Measurements from ENCODE around the gene KAT2B.
"Not testable (repeated sequence)": the region's sequence is repeated elsewhere in the genome, so short reads cannot be mapped to it uniquely, and the experiment has no call there.

- not testable (repeated sequence) for TF ChIP-seq ZNF740 (CRISPR knock-in tag; IDR thresholded peaks at IDR 0.05); E2F5 (CRISPR knock-in tag; conservative IDR thresholded peaks at IDR 0.05); KDM5A (IDR thresholded peaks at IDR 0.05; ENCODE audit: borderline replicate concordance, low read length)
These were observed 8.3 kb upstream of the KAT2B start for GRCh38 chr3:20031939-20032338.
